Activated B cell treated with CpG ODN at 0.5 μM for 24 hours (primary cell): ENCODE results near the gene ADGRG1. TPM values are rescaled to one million over a fixed set of nuclear protein-coding genes. Genes with fewer than 3 reads are reported as not detected.

Source experiments
- ATAC-seq: fragments of 200-7000 bp; cut with Tn5 transposase; one replicate; pipeline ENCODE4 v1.10.0; 2021; ENCODE audit warnings: low read depth, mild to moderate bottlenecking, moderate library complexity
- CTCF ChIA-PET: fragments of 350-600 bp; sonication (Branson Sonifier 250); formaldehyde crosslinking; loops from one replicate; lab custom pipeline; 2021; ENCODE audit warnings: antibody characterized with exemption; lab: Charles Lee
- POLR2A ChIA-PET: fragments of 350-600 bp; sonication (Branson Sonifier 250); formaldehyde crosslinking; loops from one replicate; lab custom pipeline; 2021; ENCODE audit warnings: antibody characterized with exemption; lab: Charles Lee
- DNase-seq: peaks from one replicate; pipeline ENCODE4 v3.0.0; 2022
- H3K27ac Mint-ChIP-seq: one replicate; pipeline ENCODE4 v1.8.0; 2020; ENCODE audit warnings: mixed read lengths
- H3K27me3 Mint-ChIP-seq: one replicate; pipeline ENCODE4 v1.8.0; 2021; ENCODE audit warnings: mixed read lengths
- H3K36me3 Mint-ChIP-seq: one replicate; pipeline ENCODE4 v1.8.0; 2021; ENCODE audit warnings: low read depth, mixed read lengths
- H3K4me1 Mint-ChIP-seq: one replicate; pipeline ENCODE4 v1.8.0; 2021; ENCODE audit warnings: mixed read lengths
- H3K4me3 Mint-ChIP-seq: one replicate; pipeline ENCODE4 v1.8.0; 2020; ENCODE audit warnings: mild to moderate bottlenecking, mixed read lengths
- H3K9me3 Mint-ChIP-seq: one replicate; pipeline ENCODE4 v1.8.0; 2020; ENCODE audit warnings: mixed read lengths
- intact Hi-C: fragments of 100-400 bp; cut with micrococcal nuclease; formaldehyde crosslinking; loops from one replicate; pipeline ENCODE4 v1.15.1; 2024
- total RNA-seq: library from RNA; stranded (reverse); gene quantifications from 2 replicates; pipeline ENCODE4 v1.2.3, GENCODE V29; 2022
- TF ChIP-seq, protein P1 (sequence below): fragments of 200-600 bp; IDR thresholded peaks from one replicate; pipeline ENCODE4 v1.8.0; 2022; ENCODE audit warnings: antibody characterized with exemption, mild to moderate bottlenecking

ADGRG1 gene
- total RNA-seq, 1 donor from 2014 or later, result 0.13 TPM

DNA sequence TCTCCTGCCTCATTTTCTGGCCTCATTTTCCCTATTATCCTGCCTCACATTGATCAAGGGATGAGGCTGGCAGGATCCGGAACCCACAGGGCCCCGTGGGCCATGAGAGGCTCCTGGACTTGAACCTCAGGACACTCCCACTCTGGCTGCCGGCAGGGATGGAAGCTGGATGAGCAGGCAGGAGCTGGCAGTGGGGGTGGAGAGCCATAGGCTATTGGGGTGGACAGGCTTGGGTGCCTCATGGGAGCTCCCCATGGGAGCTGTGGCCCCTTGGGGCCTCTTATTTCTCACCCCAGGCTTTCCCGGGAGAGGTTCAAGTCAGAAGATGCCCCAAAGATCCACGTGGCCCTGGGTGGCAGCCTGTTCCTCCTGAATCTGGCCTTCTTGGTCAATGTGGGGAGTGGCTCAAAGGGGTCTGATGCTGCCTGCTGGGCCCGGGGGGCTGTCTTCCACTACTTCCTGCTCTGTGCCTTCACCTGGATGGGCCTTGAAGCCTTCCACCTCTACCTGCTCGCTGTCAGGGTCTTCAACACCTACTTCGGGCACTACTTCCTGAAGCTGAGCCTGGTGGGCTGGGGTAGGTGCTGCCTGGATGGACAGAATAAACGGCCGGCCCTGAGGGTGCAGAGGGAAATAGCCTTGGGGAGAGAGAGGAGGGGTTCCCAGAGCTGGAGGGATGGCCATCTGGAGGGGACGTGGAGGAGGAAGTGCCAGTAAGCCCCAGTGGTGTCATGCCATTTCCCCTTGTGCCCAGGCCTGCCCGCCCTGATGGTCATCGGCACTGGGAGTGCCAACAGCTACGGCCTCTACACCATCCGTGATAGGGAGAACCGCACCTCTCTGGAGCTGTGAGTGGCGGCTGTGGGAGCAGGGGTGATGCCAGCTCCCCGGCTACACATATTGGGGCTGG is 55.5 kb downstream of the ADGRG1 start:
- POLR2A ChIA-PET, result interaction anchor here (0.7 kb wide), 1 partner anchor 790 kb away, joined by 3 read pairs; no protein-coding TSS in a partner anchor
- ATAC-seq, result no peak
- peaks cover 1% of the 10 kb centered on the region for H3K4me1 Mint-ChIP-seq
- H3K27ac Mint-ChIP-seq, result no peak overlapping the region
- H3K9me3 Mint-ChIP-seq, result no peaks in the 10 kb centered on the region
- H3K4me3 Mint-ChIP-seq, result no peak overlapping the region
- no peaks in the 10 kb centered on the region for H3K36me3 Mint-ChIP-seq
- CTCF ChIA-PET, result interaction anchor here (1.0 kb wide), 1 partner anchor 91 kb away, joined by 3 read pairs; no protein-coding TSS in a partner anchor
- intact Hi-C loops, result no loop called here
- DNase-seq, result no peak
- TF ChIP-seq, protein P1, sequence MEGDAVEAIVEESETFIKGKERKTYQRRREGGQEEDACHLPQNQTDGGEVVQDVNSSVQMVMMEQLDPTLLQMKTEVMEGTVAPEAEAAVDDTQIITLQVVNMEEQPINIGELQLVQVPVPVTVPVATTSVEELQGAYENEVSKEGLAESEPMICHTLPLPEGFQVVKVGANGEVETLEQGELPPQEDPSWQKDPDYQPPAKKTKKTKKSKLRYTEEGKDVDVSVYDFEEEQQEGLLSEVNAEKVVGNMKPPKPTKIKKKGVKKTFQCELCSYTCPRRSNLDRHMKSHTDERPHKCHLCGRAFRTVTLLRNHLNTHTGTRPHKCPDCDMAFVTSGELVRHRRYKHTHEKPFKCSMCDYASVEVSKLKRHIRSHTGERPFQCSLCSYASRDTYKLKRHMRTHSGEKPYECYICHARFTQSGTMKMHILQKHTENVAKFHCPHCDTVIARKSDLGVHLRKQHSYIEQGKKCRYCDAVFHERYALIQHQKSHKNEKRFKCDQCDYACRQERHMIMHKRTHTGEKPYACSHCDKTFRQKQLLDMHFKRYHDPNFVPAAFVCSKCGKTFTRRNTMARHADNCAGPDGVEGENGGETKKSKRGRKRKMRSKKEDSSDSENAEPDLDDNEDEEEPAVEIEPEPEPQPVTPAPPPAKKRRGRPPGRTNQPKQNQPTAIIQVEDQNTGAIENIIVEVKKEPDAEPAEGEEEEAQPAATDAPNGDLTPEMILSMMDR, result no peak
- H3K27me3 Mint-ChIP-seq, result no peaks in the 10 kb centered on the region

DNA sequence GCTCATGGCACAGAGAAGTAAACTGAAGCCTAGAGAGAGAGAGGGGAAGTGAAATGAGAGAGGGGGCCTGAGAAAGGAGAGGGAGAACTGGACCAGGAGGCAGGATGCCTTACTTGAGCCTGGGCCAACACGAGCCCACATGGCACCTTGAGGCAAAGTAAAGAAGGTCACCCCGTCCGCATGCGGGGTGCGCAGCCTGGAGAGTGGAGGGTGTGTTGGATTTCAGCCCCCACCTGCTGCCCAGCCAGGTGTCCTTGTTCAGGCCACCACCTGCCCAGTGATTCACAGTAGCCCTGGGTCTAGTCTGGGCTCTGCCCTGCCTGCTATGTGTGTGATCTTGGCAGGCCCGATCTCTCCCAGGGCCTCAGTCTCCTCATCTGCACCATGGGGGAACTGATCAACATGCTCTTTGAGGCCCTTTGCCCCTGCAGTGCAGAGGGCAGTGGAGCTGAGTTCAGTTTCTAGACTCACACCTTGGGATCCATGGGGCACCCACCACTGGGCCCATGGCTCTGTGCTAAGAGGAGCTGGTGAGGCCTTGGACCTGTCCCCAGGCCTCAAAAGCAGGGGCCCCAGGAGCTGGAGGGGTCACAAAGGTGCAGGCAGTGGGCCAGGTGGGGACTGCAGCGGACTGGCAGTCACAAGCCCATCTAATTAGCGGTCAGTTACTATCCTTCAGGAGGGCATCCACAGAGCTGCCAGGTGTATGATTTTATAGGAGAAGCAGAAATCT is 56.4 kb downstream of the ADGRG1 start:
- ChIA-PET POLR2A (no interaction called here), CTCF (no interaction called here)
- Mint-ChIP-seq H3K9me3 (no peaks in the 10 kb centered on the region), H3K4me1 (peaks cover 9% of the 10 kb centered on the region), H3K27me3 (no peaks in the 10 kb centered on the region), H3K4me3 (no peak overlapping the region), H3K27ac (no peak overlapping the region), H3K36me3 (no peaks in the 10 kb centered on the region)
- ATAC-seq, result no peak
- intact Hi-C loops, result no loop called here
- no peak for DNase-seq
- TF ChIP-seq, protein P1, result no peak

GRCh38 chr16:57685633-57686032 is 57.2 kb downstream of the ADGRG1 start:
- POLR2A ChIA-PET, result no interaction called here
- H3K27ac Mint-ChIP-seq, result no peak overlapping the region
- intact Hi-C loops, result no loop called here
- ATAC-seq, result no peak
- no peaks in the 10 kb centered on the region for H3K27me3 Mint-ChIP-seq
- H3K4me3 Mint-ChIP-seq, result no peak overlapping the region
- peaks cover 18% of the 10 kb centered on the region for H3K4me1 Mint-ChIP-seq
- CTCF ChIA-PET, result no interaction called here
- no peaks in the 10 kb centered on the region for H3K36me3 Mint-ChIP-seq
- no peak for DNase-seq
- H3K9me3 Mint-ChIP-seq, result no peaks in the 10 kb centered on the region
- TF ChIP-seq, protein P1, result no peak

GRCh38 chr16:57686577-57686976 is 58.1 kb downstream of the ADGRG1 start:
- POLR2A ChIA-PET, result no interaction called here
- H3K27ac Mint-ChIP-seq, result no peak overlapping the region
- CTCF ChIA-PET, result no interaction called here
- ATAC-seq (no peak), DNase-seq (no peak)
- intact Hi-C loops, result no loop called here
- H3K4me1 Mint-ChIP-seq, result peaks cover 22% of the 10 kb centered on the region
- H3K9me3 Mint-ChIP-seq, result no peaks in the 10 kb centered on the region
- TF ChIP-seq, protein P1, result no peak
- H3K27me3 Mint-ChIP-seq, result no peaks in the 10 kb centered on the region
- H3K36me3 Mint-ChIP-seq, result no peaks in the 10 kb centered on the region
- H3K4me3 Mint-ChIP-seq, result no peak overlapping the region

- TF ChIP-seq, protein P1, result no peak
- Mint-ChIP-seq H3K9me3 (no peaks in the 10 kb centered on the region), H3K36me3 (no peaks in the 10 kb centered on the region), H3K4me3 (no peak overlapping the region), H3K27ac (peak overlapping the region; percentile 20), H3K27me3 (no peaks in the 10 kb centered on the region), H3K4me1 (peaks cover 22% of the 10 kb centered on the region)
- ChIA-PET CTCF (no interaction called here), POLR2A (no interaction called here)
- DNase-seq (no peak), ATAC-seq (no peak)
- intact Hi-C loops, result no loop called here
Measured at GRCh38 chr16:57687363-57687929, 59.0 kb downstream of the ADGRG1 start.
